Myocyte (in vitro differentiated cells): ENCODE measurements around the gene TNFRSF12A. TPM values are rescaled to one million over a fixed set of nuclear protein-coding genes. Genes with fewer than 3 reads are reported as not detected.
A peak's percentile ranks its signal among the peaks of the same experiment; 100 is the strongest.

ENCODE experiments used
- DNase-seq: peaks from one replicate; pipeline ENCODE4 v3.0.0-alpha.2; 2012; ENCODE audit warnings: low read depth
- polyA plus RNA-seq: library from polyadenylated mRNA; unstranded; fragments of >200 nt; gene quantifications from one replicate; pipeline ENCODE4 v1.2.1, GENCODE V29; 2012; ENCODE audit warnings: missing spikeins
- total RNA-seq: library from RNA; depleted of rRNA; stranded (reverse); fragments of >200 nt; gene quantifications from 2 replicates; pipeline ENCODE4 v1.2.3, GENCODE V29; 2014

Gene TNFRSF12A, protein sequence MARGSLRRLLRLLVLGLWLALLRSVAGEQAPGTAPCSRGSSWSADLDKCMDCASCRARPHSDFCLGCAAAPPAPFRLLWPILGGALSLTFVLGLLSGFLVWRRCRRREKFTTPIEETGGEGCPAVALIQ
- 217 and 325 TPM in 2 replicates for total RNA-seq
- polyA plus RNA-seq = 482 TPM

DNA sequence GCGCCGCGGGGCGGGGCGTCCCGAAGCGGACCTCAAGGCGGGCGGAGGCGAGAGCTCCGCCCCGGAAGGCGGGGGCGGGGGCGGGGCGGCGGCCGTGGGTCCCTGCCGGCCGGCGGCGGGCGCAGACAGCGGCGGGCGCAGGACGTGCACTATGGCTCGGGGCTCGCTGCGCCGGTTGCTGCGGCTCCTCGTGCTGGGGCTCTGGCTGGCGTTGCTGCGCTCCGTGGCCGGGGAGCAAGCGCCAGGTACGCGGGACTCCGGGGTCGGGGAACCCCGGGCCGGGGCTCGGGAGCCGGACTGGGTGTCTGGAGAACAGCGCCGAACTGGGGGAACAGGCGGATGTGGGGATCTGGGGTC lies at the start of gene TNFRSF12A:
Gene TNFRSF12A (plus strand): TSS at position 122 of the 357 bp plus-strand sequence. CDS start 30 bp downstream, at position 152.
- peak; percentile 79 for DNase-seq

DNA sequence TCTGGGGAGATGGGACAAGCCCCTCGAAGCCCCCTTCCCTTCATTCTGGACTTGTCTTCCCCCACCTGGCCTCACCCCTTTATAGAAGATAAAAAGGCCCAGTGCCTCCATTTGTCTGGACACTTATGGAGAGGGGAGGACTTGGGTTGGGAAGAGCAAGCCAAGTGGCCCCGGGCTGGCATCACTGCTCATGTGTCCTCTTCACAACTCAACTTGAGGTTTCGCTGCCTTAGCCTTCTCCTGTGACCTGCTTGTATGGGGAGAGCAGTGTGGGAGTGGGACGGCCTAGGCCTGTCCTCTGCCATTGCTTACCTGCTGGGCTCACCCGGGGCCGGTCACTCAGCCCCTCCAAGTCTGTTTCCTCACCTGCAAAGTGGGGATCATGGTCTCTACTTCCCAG lies 49.6 kb upstream of the TNFRSF12A start:
- DNase-seq = no peak

DNA sequence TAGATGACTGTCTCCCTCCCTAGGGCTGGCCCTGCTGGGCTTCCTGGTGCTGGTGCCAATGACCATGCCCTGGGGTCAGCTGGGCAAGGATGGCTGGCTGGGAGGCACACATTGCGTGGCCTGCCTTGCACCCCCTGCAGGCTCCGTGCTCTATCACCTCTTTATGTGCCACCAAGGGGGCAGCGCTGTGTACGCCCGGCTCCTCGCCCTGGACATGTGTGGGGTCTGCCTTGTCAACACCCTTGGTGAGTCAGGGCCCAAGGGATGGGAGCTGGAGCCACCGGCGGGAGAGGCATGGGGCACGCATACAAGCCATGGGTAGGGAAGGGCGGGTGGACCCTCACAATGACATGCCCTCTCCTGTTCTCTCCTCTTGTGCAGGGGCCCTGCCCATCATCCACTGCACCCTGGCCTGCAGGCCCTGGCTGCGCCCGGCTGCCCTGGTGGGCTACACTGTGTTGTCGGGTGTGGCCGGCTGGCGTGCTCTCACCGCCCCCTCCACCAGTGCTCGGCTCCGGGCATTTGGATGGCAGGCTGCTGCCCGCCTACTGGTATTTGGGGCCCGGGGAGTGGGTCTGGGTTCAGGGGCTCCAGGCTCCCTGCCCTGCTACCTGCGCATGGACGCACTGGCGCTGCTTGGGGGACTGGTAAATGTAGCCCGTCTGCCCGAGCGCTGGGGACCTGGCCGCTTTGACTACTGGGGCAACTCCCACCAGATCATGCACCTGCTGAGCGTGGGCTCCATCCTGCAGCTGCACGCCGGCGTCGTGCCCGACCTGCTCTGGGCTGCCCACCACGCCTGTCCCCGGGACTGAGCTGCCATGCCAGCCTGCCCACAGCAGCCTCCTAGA lies 48.8 kb upstream of the TNFRSF12A start:
- DNase-seq = no peak

DNA sequence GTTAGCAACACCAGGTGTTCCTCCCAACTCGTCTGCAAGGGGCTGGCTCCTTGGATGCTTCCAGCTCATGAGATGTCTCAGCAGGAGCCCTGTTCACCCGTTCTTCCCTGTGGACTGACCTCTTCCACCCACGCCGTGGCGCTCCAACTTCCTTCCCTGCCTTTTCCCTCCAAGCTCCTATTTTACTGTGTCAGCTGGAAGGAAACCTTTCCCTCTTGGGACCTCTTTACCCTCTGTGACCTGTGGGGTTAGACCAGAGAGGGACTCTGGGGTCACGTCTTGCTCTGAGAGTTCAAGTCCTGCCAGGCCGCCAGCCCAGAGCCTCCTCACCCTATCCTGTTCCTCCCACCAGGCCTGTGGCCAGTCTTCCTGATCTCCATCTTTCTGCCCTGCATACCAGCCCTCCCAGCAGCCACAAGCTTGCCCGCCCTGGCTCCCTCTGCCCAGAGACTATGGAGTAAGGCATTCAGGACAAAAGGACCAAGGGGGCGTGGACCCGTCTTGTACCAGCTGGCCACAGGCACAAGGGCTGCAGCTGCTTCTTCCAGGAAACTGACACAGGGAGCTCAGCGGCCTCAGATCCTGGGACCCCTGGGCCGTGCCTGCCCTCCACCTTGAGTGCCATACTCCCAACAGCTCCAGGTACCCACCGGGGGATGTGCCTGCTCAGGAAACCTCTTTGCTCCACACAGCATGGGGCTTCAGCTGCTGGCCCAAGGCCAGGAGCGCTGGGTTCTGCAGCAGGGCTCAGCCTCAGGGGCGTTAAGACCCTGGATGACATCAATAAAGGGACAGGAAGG lies 48.0 kb upstream of the TNFRSF12A start:
- peak; percentile 84 for DNase-seq

DNA sequence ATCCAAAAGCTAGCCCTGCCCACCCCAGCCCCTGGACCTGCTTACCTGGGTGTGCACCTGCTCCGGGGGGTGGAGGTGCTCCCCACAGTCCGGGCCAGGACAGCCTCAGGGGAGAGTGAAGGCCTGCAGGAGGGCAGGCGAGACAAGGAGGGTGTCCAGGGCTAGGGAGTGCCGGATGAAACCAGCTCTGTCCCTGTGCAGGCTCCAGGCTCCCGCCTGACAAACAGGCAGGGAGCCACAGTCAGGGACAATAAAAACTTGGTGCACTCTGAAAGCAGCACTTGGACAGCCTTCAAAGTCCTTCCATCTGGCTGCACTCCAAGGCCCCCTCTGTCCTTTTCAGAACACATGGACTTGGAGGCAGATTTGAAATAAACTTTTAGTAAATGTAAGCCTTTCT lies 47.1 kb upstream of the TNFRSF12A start:
- DNase-seq = no peak

DNA sequence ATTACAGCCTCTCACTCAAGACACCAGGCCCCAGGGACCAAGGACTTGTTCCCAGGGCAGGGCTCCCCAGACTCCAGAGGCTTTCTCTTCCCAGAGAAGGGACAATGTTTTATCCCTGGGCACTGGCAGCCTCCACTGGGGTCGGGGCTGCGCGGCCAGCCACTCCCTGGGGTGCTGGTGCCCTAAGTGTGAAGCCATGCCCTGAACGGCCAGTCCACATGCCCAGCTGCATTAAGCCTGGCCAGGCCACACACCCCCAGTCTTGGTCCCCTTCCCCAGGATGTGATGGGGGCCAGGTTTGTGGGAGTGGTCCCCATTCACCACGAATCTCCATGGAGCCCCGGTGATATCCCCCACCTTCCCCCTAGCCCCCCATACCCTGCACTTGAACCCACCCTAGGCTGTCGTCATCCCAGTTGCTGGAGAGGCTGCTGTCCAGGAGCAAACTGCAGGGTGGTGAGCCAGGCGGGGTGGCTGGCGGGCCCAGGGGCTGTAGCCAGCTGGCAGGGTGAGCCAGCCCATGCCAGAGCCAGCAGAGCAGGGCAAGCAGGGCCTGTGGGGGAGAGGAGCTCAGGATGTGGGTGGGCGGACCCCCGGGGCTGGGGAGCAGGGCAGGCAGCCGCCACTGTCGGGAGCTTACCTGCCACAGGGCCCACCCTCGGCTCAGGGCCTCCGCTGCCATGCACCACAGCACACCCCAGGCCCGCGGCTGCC lies 46.4 kb upstream of the TNFRSF12A start:
- DNase-seq = no peak

DNA sequence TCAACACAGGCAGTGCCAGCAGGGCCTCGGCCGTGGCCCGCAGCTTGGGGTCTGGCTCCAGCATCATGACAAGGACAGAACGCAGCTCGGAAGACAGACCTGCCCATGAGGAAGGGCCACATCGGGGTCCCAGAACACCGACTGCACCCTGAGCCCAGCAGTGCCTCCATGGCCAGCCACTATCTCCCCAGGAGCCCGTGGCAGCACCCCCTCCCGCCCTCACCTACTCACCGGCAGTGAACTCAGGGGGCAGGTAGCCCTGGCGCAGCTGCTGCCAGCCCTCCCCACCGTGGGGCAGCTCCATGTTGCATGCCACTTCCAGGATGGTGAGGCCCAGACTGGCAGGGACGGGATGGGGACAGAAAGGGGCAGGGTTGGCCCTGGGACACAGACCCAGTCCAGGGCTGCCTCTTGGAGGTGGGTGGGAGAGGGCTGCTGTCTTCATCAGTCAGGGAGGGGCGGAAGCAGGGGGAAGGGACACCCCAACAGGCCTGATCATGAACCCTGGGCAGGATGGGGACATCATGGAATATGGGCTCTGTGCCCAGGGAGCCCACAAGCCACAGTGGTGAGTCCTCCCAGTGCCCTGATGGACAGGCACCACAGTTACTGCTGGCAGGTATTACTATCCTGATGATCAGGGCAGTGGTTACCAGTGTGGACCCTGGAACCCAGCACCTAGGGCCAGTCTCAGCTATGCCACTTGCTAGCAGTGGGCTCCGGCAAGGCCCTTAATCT lies 45.7 kb upstream of the TNFRSF12A start:
- DNase-seq = peak; percentile 55

DNA sequence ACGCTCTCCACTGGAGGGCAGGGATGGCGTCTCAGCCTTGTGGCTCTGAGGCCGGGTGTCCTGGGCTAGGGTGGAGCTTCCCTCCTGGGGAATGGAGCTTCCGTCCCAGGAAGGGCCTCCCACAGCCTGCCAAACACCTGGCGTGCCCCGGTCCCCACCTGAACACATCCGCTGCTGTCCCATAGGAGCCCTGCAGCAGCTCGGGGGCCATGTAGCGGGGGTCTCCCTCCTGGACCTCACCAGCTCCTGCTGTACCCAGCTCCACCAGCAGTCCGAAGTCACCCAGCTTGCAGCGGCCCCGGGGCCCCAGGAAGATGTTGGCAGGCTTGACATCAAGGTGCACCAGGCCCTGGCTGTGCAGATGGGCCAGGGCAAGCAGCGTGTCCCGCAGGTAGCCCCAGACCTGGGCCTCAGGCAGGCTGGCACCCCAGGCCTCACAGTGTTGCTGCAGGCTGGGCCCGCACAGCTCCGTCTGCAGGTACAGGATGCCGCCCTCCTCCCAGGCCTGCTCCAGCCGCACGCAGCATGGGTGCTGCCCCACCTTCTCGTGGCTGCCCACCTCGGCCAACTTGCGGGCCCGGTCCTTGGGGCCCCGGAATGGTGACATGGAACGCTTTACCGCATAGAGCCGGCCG lies 44.9 kb upstream of the TNFRSF12A start:
- no peak for DNase-seq

DNA sequence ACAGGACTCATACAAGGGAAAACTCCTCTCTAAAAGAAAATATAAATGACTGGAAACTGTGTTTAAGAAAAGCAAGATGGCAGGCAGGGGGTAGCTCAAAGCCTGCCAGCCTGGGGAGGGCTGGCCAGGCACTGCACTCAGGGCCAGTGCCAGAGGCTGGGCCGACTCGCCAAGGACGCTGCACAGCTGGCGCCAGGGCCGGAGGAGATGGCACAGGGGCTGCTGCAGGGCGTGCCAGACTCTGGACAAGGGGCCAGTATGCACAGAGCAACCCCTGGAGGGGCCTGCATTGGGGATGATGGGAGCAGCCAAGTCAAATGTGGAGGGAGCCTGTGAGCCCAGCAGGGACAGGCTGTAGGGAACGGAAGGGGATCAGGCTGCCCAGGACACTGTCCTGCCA lies 44.0 kb upstream of the TNFRSF12A start:
- no peak for DNase-seq

DNA sequence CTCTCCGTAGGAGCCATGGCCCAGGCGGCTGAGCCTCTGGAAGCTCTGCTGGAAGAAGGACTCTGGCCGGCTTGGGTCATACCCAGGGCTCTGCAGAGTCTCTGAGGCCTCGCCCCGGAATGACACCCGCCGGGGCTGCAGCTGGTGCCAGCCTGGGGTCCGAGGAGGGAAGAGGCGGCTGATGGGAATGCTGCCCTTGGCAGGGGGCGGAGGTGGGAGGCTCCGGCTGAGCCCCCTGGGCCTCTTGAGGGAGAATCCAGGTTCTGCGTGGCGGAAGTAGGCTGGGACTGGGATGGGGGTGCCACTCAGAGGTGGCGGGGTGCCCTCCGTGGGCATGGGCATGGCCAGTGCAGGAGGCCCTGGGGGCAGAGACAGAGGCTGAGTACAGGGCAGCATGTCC lies 43.5 kb upstream of the TNFRSF12A start:
- DNase-seq = no peak

DNA sequence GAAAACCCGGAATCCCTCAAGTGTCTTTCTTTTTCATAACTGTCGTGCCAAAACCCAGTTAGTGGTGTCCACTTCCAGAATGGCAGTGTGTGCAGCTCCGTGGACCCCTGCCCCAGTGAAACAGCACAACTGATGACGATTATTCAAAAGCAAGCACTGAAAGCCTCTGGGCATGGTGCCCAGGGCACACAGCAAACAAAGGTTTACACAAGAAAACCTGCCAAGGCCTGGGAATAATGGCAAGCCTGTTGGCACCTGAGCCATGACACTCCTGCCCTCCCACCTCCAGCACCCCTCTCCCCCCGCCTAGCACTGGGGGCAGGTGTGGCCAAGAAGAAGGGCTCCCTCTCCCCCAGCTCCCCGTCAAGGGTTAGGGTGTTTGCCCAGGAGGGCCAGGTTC lies 42.7 kb upstream of the TNFRSF12A start:
- DNase-seq = no peak

DNA sequence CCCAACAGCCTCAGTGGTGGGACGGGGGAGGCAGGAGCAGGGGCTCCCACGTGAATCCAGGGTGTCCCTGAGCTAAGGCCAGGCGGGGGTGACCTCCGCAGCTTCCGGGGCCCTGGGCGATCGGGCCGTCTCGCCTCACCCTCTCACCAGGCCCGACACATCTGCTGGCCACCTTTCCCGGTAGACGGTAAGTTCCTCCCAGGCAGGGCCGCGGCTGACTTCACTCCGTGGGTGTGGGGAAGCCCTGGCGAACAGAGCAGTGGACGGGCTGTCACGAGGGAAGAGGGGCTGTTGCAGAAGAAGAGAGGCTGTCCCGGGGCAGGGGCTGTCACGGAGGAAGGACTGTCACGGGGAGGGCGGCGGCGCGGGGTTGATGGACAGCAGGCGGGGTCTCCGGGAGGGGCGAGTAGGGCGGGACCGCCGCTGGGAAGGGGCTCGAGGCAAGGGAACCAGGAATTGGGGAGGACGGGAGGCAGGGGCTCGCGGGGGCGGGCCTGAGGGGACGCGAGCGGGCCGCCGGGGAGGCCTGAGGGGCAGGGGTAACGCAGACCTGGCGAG lies 40.4 kb upstream of the TNFRSF12A start:
- DNase-seq = no peak

DNA sequence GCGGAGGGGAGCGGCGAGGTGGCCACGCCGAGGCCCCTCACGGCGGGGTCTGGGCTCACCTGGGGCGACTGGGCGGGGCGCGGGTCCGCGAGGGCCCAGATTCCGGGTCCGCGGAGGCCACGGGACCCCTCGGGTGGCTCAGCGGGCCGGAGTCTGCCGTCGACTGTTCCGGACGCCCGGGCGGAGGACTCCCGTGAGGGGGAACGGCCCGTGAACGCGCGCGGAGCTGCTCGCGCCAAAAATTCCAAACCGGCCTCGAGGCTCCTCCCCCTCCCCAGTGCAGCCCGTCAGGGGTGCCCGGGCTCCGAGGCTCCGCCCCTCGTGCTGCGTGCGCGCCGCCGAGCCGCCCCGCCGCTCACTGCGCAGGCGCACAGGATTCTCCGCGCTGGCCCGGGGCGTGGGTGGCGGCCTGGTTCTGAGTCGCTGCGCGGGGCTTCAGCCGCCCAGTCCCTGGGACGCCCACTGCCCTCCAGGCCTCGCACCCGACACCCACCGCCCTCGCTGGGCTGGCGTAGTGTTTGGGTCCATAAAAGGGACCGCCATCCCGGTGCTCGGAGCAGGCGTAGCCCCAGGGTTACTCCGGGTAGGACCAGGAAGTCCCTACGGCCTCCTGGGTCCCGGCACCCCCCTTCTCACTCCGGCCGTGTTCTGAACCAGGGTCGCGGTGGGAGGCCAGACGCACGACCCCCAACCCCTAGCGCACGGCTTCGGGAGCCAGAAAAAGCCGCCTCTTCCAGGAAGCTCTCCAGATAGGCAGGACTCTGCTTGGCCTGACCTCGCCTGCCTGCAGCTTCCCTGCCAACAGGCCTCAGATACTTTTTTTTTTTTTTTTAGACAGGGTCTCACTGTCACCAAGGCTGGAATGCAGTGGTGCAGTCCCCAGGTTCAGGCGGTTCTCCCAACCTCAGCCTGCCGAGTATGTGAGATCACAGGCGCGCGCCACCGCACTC lies 39.7 kb upstream of the TNFRSF12A start, which contains the start of gene PKMYT1:
Gene PKMYT1 (minus strand): TSS at position 220 of the 950 bp plus-strand sequence. CDS start 789 bp downstream, outside the sequence.
- DNase-seq = peak; percentile 89

DNA sequence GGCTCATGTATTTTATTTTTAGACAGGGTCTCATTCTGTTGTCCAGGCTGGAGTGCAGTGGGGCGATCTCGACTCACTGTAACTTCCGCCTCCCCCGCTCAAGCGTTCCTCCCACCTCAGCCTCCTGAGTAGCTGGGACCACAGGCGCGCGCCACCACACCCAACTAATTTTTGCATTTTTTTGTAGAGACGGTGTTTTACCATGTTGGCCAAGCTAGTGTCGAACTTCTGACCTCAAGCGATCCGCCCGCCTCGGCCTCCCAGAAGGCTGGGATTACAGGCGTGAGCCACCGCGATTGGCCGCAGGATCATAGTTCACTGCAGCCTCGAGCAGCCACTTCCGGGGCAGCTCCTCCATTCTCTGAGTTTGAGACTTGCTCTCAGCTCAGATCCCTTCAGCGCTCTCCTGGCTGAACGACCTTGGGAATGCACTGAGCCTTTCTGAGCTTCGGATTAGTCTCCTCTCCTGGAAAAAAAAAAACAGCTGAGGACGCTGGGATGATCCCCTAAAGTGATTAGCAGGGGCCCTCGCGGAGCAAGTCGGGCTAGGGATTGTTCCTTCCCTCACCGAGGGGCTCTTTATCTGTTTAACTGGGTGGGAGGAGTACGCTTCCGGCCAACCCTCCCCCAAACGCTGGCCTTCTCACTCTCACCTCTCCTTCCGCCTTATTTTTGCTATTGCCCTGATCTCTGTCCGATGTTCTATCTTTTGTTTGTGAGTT lies 38.8 kb upstream of the TNFRSF12A start:
- no peak for DNase-seq

DNA sequence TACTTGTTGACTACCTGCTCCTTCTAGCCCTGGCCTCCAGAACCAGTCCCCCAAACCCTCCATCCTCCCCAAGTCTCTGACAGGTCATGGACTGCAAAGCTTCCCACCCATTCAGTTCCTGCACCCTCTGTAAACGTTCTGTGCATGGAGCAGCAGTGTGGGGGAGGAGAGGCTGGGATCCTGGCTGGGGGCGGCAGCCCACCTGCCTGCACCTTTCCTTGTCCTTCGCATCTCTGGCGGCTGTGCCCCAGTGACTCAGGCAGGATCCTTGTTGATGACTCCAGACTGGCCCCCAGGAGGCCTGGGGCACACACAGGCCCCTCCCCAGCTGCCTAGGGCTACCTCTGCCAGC lies 38.3 kb upstream of the TNFRSF12A start:
- DNase-seq = no peak

DNA sequence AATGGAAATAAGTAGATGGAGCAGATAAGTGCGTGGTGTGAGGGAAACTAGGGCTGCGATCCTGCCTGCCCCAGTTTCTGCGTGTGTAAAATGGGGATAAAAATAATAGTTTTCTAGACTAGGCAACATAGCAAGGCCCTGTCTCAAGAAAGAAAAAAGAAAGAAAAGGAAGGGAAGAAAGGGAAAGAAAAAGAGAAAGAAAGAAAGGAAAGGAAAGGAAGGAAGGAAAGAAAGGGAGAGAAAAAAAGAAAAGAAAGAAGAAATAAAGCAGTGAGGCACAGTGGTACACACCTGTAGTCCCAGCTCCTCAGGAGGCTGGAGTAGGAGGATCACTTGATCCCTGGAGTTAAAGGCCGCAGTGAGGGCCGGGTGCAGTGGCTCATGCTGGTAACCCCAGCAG lies 37.8 kb upstream of the TNFRSF12A start:
- no peak for DNase-seq

DNA sequence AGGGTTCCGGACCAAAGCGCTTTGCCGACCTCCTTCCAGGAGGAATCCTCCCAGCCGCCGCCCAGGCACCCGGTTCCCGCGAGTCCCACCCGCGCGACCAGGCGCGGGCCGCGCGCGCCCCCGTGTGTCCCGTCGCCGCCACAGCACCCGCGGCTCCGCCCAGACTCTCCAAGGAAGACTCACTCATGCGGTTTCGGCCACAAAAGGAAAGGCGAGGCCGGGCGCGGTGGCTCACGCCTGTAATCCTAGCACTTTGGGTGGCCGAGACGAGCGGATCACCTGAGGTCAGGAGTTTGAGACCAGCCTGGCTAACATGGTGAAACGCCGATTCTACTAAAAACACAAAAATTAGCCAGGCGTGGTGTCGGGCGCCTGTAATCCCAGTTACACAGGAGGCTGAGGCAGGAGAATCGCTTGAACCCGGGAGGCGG lies 36.4 kb upstream of the TNFRSF12A start:
- DNase-seq = peak; percentile 90

DNA sequence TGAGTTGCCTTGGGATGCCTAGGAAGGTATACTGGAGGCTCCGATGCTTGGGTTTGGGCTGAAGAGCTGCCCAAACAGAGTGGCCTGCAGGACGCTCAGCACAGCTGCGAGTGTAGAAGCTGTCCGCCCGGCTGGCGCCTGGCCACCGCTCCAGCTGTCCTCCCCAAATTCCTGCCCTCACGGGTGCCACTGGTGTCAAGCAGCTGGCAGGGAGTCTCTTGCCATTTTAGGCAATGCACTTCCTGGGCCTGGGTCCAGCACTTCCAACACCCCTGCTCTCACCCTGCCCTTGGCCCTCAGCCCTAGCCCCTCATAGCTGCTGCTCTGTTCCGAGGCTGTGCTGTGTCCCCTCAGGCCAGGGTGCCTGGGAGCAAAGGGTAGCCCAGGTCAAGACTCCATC lies 34.7 kb upstream of the TNFRSF12A start:
- DNase-seq = peak; percentile 96
